Gastroesophageal sphincter (tissue), 4 donors: ENCODE data around the gene RAD9A. TPM values are rescaled to one million over a fixed set of nuclear protein-coding genes. Genes with fewer than 3 reads are reported as not detected.

ENCODE experiments used
- ATAC-seq: fragments of 150-250 bp; one replicate; pipeline ENCODE4 v1.9.1; 2016; ENCODE audit warnings: mild to moderate bottlenecking, moderate library complexity
- H3K27ac ChIP-seq, 4 donors: fragments of 200-600 bp; sonication (generic) in 3 of 4; 1 replicate in 3 of 4; 2 replicates in 1 of 4; pipeline ENCODE4 v1.5.1; 2016 to 2019
- H3K27me3 ChIP-seq: fragments of 200-600 bp; sonication (generic); one replicate; pipeline ENCODE4 v1.5.1; 2019
- H3K36me3 ChIP-seq, 2 donors: fragments of 200-600 bp; sonication (generic); one replicate each; pipeline ENCODE4 v1.5.1; 2019; ENCODE audit warnings: control low read depth in 1 of 2
- H3K4me1 ChIP-seq, 3 donors: fragments of 200-600 bp; sonication (generic); 1 replicate in 2 of 3; 2 replicates in 1 of 3; pipeline ENCODE4 v1.5.1; 2016 to 2019; ENCODE audit warnings: control low read depth in 2 of 3
- H3K4me3 ChIP-seq, 2 donors: fragments of 200-600 bp; sonication (generic); one replicate each; pipeline ENCODE4 v1.5.1; 2019; ENCODE audit warnings: mild to moderate bottlenecking in 1 of 2, moderate library complexity in 1 of 2
- H3K9me3 ChIP-seq, 3 donors: fragments of 200-600 bp; sonication (generic); one replicate each; pipeline ENCODE4 v1.5.1; 2017 to 2019; ENCODE audit warnings: control low read depth in 2 of 3
- EP300 ChIP-seq: sonication (generic); formaldehyde crosslinking; IDR thresholded peaks from one replicate; pipeline ENCODE4 v1.6.1; 2017; ENCODE audit warnings: antibody characterized with exemption, mild to moderate bottlenecking
- POLR2A ChIP-seq, 2 donors: fragments of 450-650 bp; IDR thresholded peaks; one replicate each; pipeline ENCODE4 v1.6.1; 2017; ENCODE audit warnings: antibody characterized with exemption in 2 of 2, mild to moderate bottlenecking in 2 of 2, moderate library complexity in 1 of 2
- POLR2AphosphoS5 ChIP-seq: sonication (generic); formaldehyde crosslinking; IDR thresholded peaks from one replicate; pipeline ENCODE4 v1.6.1; 2017; ENCODE audit warnings: antibody characterized with exemption
- WGBS, 2 donors: methylation state at CpG; one replicate each; pipeline ENCODE4 v1.1.5; 2018; ENCODE audit warnings: low coverage in 1 of 2; 5-methylcytosine and 5-hydroxymethylcytosine counted together
- total RNA-seq, 4 donors: library from RNA; depleted of rRNA; stranded (reverse); fragments of >200 nt; gene quantifications; one replicate each; pipeline ENCODE4 v1.1.0, GENCODE V29; 2016
- TF ChIP-seq, protein P1 (sequence below), 4 experiments: fragments of 200-600 bp in 2 of 4; fragments of 450-650 bp in 2 of 4; sonication (generic) in 1 of 4; IDR thresholded peaks; one replicate each; pipeline ENCODE4 v1.5.1; 2017 to 2019; ENCODE audit warnings: antibody characterized with exemption in 4 of 4, mild to moderate bottlenecking in 2 of 4, moderate library complexity in 2 of 4

The RAD9A gene
- total RNA-seq, 4 donors from 2014 or later, result 8.5 to 16.0 (median 11.1) TPM

DNA sequence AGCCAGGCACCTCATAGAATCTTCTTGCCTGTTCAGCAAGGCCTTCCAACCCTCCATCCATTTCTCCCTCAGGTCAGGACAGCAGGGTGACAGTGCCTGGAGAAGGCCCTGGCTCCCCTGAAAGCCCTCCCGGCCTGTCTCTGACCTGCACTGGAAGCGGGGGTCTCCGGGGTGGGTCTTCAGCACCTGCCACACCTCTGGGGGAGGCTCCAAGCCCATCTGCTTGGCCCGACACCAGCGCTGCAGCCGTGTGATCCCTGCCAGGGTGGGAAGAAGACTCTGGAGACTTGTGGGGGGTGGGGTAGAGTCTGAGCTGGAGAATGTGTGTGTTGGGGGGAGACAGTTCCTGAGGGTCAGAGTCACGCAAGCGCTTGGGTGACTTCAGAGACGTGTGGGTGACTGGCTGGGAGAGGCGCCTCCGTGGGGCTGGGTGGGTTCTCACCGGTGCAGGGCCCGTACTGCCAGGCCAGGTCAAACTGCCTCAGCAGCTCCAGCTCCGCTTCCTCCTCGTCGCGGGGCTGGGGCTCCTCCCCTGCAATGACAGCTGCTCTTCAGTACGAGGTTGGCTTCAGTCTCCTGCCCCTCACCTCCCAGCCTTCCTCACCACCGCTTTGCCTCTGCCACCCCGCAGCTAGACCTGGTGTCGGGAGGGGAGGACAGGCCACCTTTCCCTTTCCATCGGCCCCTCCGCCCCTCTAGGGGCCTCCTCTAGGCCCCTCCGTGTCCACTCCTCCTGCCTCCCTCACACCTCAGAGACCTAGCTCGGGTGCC is 39.1 kb upstream of the RAD9A start:
- Histone ChIP-seq H3K27ac (peak overlapping the region; percentile 87 to 99 (median 94)), H3K9me3 (no peaks in the 10 kb centered on the region), H3K4me3 (peak overlapping the region; percentile 42 to 80), H3K4me1 (peaks cover 7 to 67% (median 54%) of the 10 kb centered on the region in 3 donors), H3K27me3 (no peaks in the 10 kb centered on the region), H3K36me3 (no peaks in the 10 kb centered on the region)
- WGBS, 2 donors, result 0% methylated on average over 3 to 18 of the region's 25 CpGs
- TF ChIP-seq EP300, result no peak
- TF ChIP-seq POLR2AphosphoS5, result no peak
- TF ChIP-seq, protein P1, sequence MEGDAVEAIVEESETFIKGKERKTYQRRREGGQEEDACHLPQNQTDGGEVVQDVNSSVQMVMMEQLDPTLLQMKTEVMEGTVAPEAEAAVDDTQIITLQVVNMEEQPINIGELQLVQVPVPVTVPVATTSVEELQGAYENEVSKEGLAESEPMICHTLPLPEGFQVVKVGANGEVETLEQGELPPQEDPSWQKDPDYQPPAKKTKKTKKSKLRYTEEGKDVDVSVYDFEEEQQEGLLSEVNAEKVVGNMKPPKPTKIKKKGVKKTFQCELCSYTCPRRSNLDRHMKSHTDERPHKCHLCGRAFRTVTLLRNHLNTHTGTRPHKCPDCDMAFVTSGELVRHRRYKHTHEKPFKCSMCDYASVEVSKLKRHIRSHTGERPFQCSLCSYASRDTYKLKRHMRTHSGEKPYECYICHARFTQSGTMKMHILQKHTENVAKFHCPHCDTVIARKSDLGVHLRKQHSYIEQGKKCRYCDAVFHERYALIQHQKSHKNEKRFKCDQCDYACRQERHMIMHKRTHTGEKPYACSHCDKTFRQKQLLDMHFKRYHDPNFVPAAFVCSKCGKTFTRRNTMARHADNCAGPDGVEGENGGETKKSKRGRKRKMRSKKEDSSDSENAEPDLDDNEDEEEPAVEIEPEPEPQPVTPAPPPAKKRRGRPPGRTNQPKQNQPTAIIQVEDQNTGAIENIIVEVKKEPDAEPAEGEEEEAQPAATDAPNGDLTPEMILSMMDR (IDR thresholded peaks at IDR 0.05), result no peak
- no peak for TF ChIP-seq POLR2A (IDR thresholded peaks at IDR 0.05)
- peak; percentile 0 for ATAC-seq

- Histone ChIP-seq H3K27me3 (no peaks in the 10 kb centered on the region), H3K9me3 (no peaks in the 10 kb centered on the region), H3K4me1 (peaks cover 7 to 74% (median 60%) of the 10 kb centered on the region in 3 donors), H3K36me3 (no peaks in the 10 kb centered on the region), H3K27ac (peak within 1 kb of the TSS; percentile 87 to 99 (median 94)), H3K4me3 (peak within 1 kb of the TSS; percentile 42 to 80)
- WGBS, 2 donors, result 0% methylated on average over 2 to 8 of the region's 37 CpGs
- peak; percentile 80 to 91 for TF ChIP-seq POLR2A (IDR thresholded peaks at IDR 0.05)
- TF ChIP-seq POLR2AphosphoS5, result peak; percentile 82
- TF ChIP-seq, protein P1 (IDR thresholded peaks at IDR 0.05), result peak in 1 of 4 experiments; percentile 9
- no peak for TF ChIP-seq EP300
- ATAC-seq, result peak; percentile 90
Measured at GRCh38 chr11:67353317-67354074, 38.3 kb upstream of the RAD9A start, which contains the start of gene POLD4. TSS of gene POLD4 (minus strand) at chr11:67353546. CDS start at chr11:67353399, 147 bp downstream.

DNA sequence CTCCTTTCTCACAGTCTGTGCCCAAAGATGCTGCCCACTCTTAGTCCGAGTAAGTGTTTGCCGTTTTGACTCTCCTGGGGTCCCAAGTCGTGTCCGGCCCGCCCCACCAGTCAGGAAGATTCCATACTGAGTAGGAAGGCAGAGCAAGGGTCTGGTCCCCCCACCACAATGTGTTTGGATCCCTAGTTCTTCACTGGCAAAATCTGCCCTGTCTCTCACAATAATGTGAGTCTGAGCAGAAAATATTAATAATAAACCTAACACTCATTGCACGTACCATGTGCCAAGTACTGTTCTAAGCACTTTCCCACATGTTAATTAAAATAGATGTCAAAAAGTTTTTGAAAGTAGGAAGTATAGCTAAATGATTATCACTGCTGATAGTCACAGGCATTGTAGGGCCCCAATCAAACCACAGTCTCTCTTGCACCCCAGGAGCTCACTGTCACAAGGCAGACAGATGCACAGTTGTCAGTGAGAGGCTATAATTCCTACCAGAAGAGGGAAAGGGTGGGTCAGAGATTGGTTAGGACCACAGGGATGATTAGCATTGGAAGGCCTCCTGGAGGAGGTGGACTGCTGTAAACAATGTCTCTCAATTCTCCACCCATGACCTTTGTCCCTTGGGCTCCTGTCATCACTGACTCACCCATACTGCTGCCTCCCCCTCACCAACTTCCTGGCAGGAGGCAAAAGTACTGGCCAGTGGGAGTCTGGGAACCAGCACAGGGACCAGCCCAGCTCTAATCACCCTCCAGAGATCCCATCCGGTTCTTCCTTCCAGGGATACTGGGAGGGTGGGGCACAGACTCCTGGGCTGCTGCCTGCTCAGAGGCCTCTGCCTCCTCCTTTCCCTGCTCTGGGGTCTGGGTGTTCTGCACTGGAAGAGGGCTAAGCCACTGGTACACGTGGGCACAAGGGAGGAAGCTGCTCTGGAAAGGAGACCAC is 37.4 kb upstream of the RAD9A start:
- Histone ChIP-seq H3K4me3 (peak overlapping the region; percentile 42 to 80), H3K9me3 (no peaks in the 10 kb centered on the region), H3K27me3 (no peaks in the 10 kb centered on the region), H3K36me3 (no peaks in the 10 kb centered on the region), H3K27ac (peak overlapping the region; percentile 87 to 99 (median 94)), H3K4me1 (peaks cover 7 to 83% (median 60%) of the 10 kb centered on the region in 3 donors)
- TF ChIP-seq EP300, result no peak
- no peak for TF ChIP-seq POLR2A (IDR thresholded peaks at IDR 0.05)
- peak; percentile 97 for TF ChIP-seq POLR2AphosphoS5
- TF ChIP-seq, protein P1 (IDR thresholded peaks at IDR 0.05), result peak in 3 of 4 experiments; percentile 26 to 43 (median 28)
- 0 to 6% methylated on average over 1 to 2 of the region's 8 CpGs for WGBS, 2 donors
- peak; percentile 50 for ATAC-seq

GRCh38 chr11:67355023-67355793 is 36.6 kb upstream of the RAD9A start:
- 70% methylated on average over 2 of the region's 11 CpGs; no CpG with 5 or more reads in 1 of the 2 donors for WGBS, 2 donors
- no peak for ATAC-seq
- H3K9me3 ChIP-seq, result no peaks in the 10 kb centered on the region
- no peak overlapping the region for H3K4me3 ChIP-seq
- no peaks in the 10 kb centered on the region for H3K27me3 ChIP-seq
- TF ChIP-seq EP300 (no peak), POLR2AphosphoS5 (no peak), POLR2A (IDR thresholded peaks at IDR 0.05) (no peak)
- TF ChIP-seq, protein P1 (IDR thresholded peaks at IDR 0.05), result no peak
- H3K4me1 ChIP-seq, result peaks cover 7 to 84% (median 60%) of the 10 kb centered on the region in 3 donors
- no peaks in the 10 kb centered on the region for H3K36me3 ChIP-seq
- H3K27ac ChIP-seq, result peak overlapping the region; percentile 87 to 99 (median 94)
